IPS-15b (cell line): Measurements from ENCODE around the gene UGT1A6.

ENCODE experiments used
- H3K27me3 ChIP-seq: one replicate; pipeline ENCODE4 v1.6.1; 2013; ENCODE audit warnings: low read length; ENCODE audit not compliant: control insufficient read depth, insufficient read depth
- H3K36me3 ChIP-seq: one replicate; pipeline ENCODE4 v1.6.1; 2013; ENCODE audit warnings: low read length; ENCODE audit not compliant: control insufficient read depth, insufficient read depth
- H3K4me1 ChIP-seq: one replicate; pipeline ENCODE4 v1.6.1; 2013; ENCODE audit warnings: mild to moderate bottlenecking, low read length; ENCODE audit not compliant: control insufficient read depth, insufficient read depth
- H3K4me3 ChIP-seq: one replicate; pipeline ENCODE4 v1.5.1; 2013; ENCODE audit warnings: low read depth, low read length
- H3K9ac ChIP-seq: one replicate; pipeline ENCODE4 v1.6.1; 2013; ENCODE audit warnings: low read depth, mild to moderate bottlenecking, low read length
- H3K9me3 ChIP-seq: one replicate; pipeline ENCODE4 v1.6.1; 2013; ENCODE audit warnings: mild to moderate bottlenecking, low read length; ENCODE audit not compliant: control insufficient read depth, insufficient read depth

The UGT1A6 gene

GRCh38 chr2:233758849-233759248 is 66.2 kb downstream of the UGT1A6 start:
- Histone ChIP-seq H3K9me3 (no peaks in the 10 kb centered on the region), H3K4me3 (no peak overlapping the region), H3K36me3 (no peaks in the 10 kb centered on the region), H3K4me1 (no peaks in the 10 kb centered on the region), H3K9ac (no peak overlapping the region), H3K27me3 (no peaks in the 10 kb centered on the region)

- no peaks in the 10 kb centered on the region for H3K36me3 ChIP-seq
- no peaks in the 10 kb centered on the region for H3K9me3 ChIP-seq
- no peak within 1 kb of the TSS for H3K9ac ChIP-seq
- H3K27me3 ChIP-seq, result no peaks in the 10 kb centered on the region
- no peak within 1 kb of the TSS for H3K4me3 ChIP-seq
- no peaks in the 10 kb centered on the region for H3K4me1 ChIP-seq
Observed at GRCh38 chr2:233760043-233760442, 67.4 kb downstream of the UGT1A6 start, which contains the start of gene UGT1A1. Gene UGT1A1, plus strand, starts transcription at chr2:233760270. Its CDS starts 18 bp downstream, at chr2:233760288.

- no peak overlapping the region for H3K4me3 ChIP-seq
- H3K9me3 ChIP-seq, result no peaks in the 10 kb centered on the region
- no peaks in the 10 kb centered on the region for H3K27me3 ChIP-seq
- no peaks in the 10 kb centered on the region for H3K36me3 ChIP-seq
- no peaks in the 10 kb centered on the region for H3K4me1 ChIP-seq
- H3K9ac ChIP-seq, result no peak overlapping the region
Observed at GRCh38 chr2:233761040-233761769, 68.5 kb downstream of the UGT1A6 start.

- no peaks in the 10 kb centered on the region for H3K9me3 ChIP-seq
- H3K27me3 ChIP-seq, result no peaks in the 10 kb centered on the region
- H3K9ac ChIP-seq, result no peak overlapping the region
- no peaks in the 10 kb centered on the region for H3K4me1 ChIP-seq
- H3K4me3 ChIP-seq, result no peak overlapping the region
- no peaks in the 10 kb centered on the region for H3K36me3 ChIP-seq
Observed at GRCh38 chr2:233764264-233764663, 71.6 kb downstream of the UGT1A6 start.

- Histone ChIP-seq H3K9ac (no peak overlapping the region), H3K9me3 (no peaks in the 10 kb centered on the region), H3K36me3 (no peaks in the 10 kb centered on the region)
Observed at GRCh38 chr2:233764761-233765160, 72.1 kb downstream of the UGT1A6 start.

GRCh38 chr2:233766416-233766815 is 73.7 kb downstream of the UGT1A6 start:
- Histone ChIP-seq H3K4me1 (no peaks in the 10 kb centered on the region), H3K9me3 (no peaks in the 10 kb centered on the region), H3K27me3 (no peaks in the 10 kb centered on the region), H3K9ac (no peak overlapping the region), H3K4me3 (no peak overlapping the region), H3K36me3 (no peaks in the 10 kb centered on the region)

More at GRCh38 chr2:233764761-233765160, 72.1 kb downstream of the UGT1A6 start:
- H3K27me3 ChIP-seq, result no peaks in the 10 kb centered on the region
- no peak overlapping the region for H3K4me3 ChIP-seq
- H3K4me1 ChIP-seq, result no peaks in the 10 kb centered on the region

GRCh38 chr2:233768076-233768475 is 75.4 kb downstream of the UGT1A6 start:
- H3K36me3 ChIP-seq, result no peaks in the 10 kb centered on the region
- H3K9me3 ChIP-seq, result no peaks in the 10 kb centered on the region
- no peak overlapping the region for H3K9ac ChIP-seq

GRCh38 chr2:233769260-233769659 is 76.6 kb downstream of the UGT1A6 start:
- Histone ChIP-seq H3K9ac (no peak overlapping the region), H3K27me3 (no peaks in the 10 kb centered on the region), H3K4me1 (no peaks in the 10 kb centered on the region), H3K9me3 (no peaks in the 10 kb centered on the region), H3K4me3 (no peak overlapping the region), H3K36me3 (no peaks in the 10 kb centered on the region)

More at GRCh38 chr2:233768076-233768475, 75.4 kb downstream of the UGT1A6 start:
- Histone ChIP-seq H3K4me1 (no peaks in the 10 kb centered on the region), H3K4me3 (no peak overlapping the region), H3K27me3 (no peaks in the 10 kb centered on the region)

- H3K4me3 ChIP-seq, result no peak overlapping the region
- H3K4me1 ChIP-seq, result no peaks in the 10 kb centered on the region
- no peak overlapping the region for H3K9ac ChIP-seq
- no peaks in the 10 kb centered on the region for H3K9me3 ChIP-seq
- no peaks in the 10 kb centered on the region for H3K27me3 ChIP-seq
- H3K36me3 ChIP-seq, result no peaks in the 10 kb centered on the region
Observed at GRCh38 chr2:233772153-233772552, 79.5 kb downstream of the UGT1A6 start.

GRCh38 chr2:233772583-233772982 is 79.9 kb downstream of the UGT1A6 start:
- H3K27me3 ChIP-seq, result no peaks in the 10 kb centered on the region
- no peak overlapping the region for H3K4me3 ChIP-seq
- no peaks in the 10 kb centered on the region for H3K36me3 ChIP-seq
- H3K9ac ChIP-seq, result no peak overlapping the region
- H3K9me3 ChIP-seq, result no peaks in the 10 kb centered on the region
- H3K4me1 ChIP-seq, result no peaks in the 10 kb centered on the region

GRCh38 chr2:233773854-233774253 is 81.2 kb downstream of the UGT1A6 start:
- no peak overlapping the region for H3K4me3 ChIP-seq
- H3K27me3 ChIP-seq, result no peaks in the 10 kb centered on the region
- H3K9me3 ChIP-seq, result no peaks in the 10 kb centered on the region
- H3K36me3 ChIP-seq, result no peaks in the 10 kb centered on the region
- no peak overlapping the region for H3K9ac ChIP-seq
- no peaks in the 10 kb centered on the region for H3K4me1 ChIP-seq

- no peaks in the 10 kb centered on the region for H3K36me3 ChIP-seq
- H3K4me3 ChIP-seq, result no peak overlapping the region
- no peaks in the 10 kb centered on the region for H3K9me3 ChIP-seq
- no peaks in the 10 kb centered on the region for H3K27me3 ChIP-seq
- H3K9ac ChIP-seq, result no peak overlapping the region
- no peaks in the 10 kb centered on the region for H3K4me1 ChIP-seq
Observed at GRCh38 chr2:233775414-233775813, 82.7 kb downstream of the UGT1A6 start.
